ENCODE measurements around the gene BTNL8.

Gene BTNL8

GRCh38 chr5:180932660-180933059, 33.7 kb downstream of the BTNL8 start:
- no peaks in the 10 kb centered on the region for H3K79me2 ChIP-seq (ENCODE audit: control insufficient read depth, low read length)
- TF ChIP-seq CTCF (IDR thresholded peaks at IDR 0.05; ENCODE audit: low read depth, low read length, poor library complexity, severe bottlenecking) (no peak), EZH2phosphoT487 (IDR thresholded peaks at IDR 0.05; ENCODE audit: borderline replicate concordance, low read length) (no peak)
- H3K9me3 ChIP-seq (ENCODE audit: control insufficient read depth, insufficient read depth, low read length): peaks cover 7% of the 10 kb centered on the region; the same call in 1 of the 2 replicates

GRCh38 chr5:180935203-180935602, 36.2 kb downstream of the BTNL8 start:
- Histone ChIP-seq H3K4me2 (ENCODE audit: low read length) (no peak overlapping the region), H4K20me1 (ENCODE audit: control insufficient read depth, insufficient read depth, low read depth, low read length) (no peaks in the 10 kb centered on the region), H3K27me3 (ENCODE audit: control insufficient read depth, low read length) (no peaks in the 10 kb centered on the region), H3F3A (ENCODE audit: control insufficient read depth, insufficient read depth) (no peaks in the 10 kb centered on the region), H3K36me3 (ENCODE audit: control insufficient read depth, low read length) (no peaks in the 10 kb centered on the region), H3K4me3 (ENCODE audit: low read length) (no peak overlapping the region), H3K4me1 (ENCODE audit: control insufficient read depth, low read length) (no peaks in the 10 kb centered on the region), H3K27ac (ENCODE audit: low read depth, low read length) (no peak overlapping the region), H3K9me3 (ENCODE audit: control insufficient read depth, insufficient read depth, low read length) (peaks cover 7% of the 10 kb centered on the region; the same call in 1 of the 2 replicates), H3K9me2 (replicated peaks; ENCODE audit: control insufficient read depth, low read length) (no peaks in the 10 kb centered on the region), H3K79me2 (ENCODE audit: control insufficient read depth, low read length) (no peaks in the 10 kb centered on the region)
- TF ChIP-seq EZH2phosphoT487 (IDR thresholded peaks at IDR 0.05; ENCODE audit: borderline replicate concordance, low read length): no peak
- TF ChIP-seq CTCF (IDR thresholded peaks at IDR 0.05; ENCODE audit: low read depth, low read length, poor library complexity, severe bottlenecking): no peak

More at GRCh38 chr5:180932660-180933059, 33.7 kb downstream of the BTNL8 start:
- H3K4me2 ChIP-seq (ENCODE audit: low read length): no peak overlapping the region
- H3F3A ChIP-seq (ENCODE audit: control insufficient read depth, insufficient read depth): no peaks in the 10 kb centered on the region
- H3K9me2 ChIP-seq (replicated peaks; ENCODE audit: control insufficient read depth, low read length): no peaks in the 10 kb centered on the region
- no peaks in the 10 kb centered on the region for H4K20me1 ChIP-seq (ENCODE audit: control insufficient read depth, insufficient read depth, low read depth, low read length)
- no peak overlapping the region for H3K27ac ChIP-seq (ENCODE audit: low read depth, low read length)
- no peaks in the 10 kb centered on the region for H3K36me3 ChIP-seq (ENCODE audit: control insufficient read depth, low read length)
- no peak overlapping the region for H3K4me3 ChIP-seq (ENCODE audit: low read length)
- no peaks in the 10 kb centered on the region for H3K27me3 ChIP-seq (ENCODE audit: control insufficient read depth, low read length)
- no peaks in the 10 kb centered on the region for H3K4me1 ChIP-seq (ENCODE audit: control insufficient read depth, low read length)

GRCh38 chr5:180938294-180938693, 39.3 kb downstream of the BTNL8 start:
- no peaks in the 10 kb centered on the region for H3K9me2 ChIP-seq (replicated peaks; ENCODE audit: control insufficient read depth, low read length)
- H4K20me1 ChIP-seq (ENCODE audit: control insufficient read depth, insufficient read depth, low read depth, low read length): no peaks in the 10 kb centered on the region
- TF ChIP-seq CTCF (IDR thresholded peaks at IDR 0.05; ENCODE audit: low read depth, low read length, poor library complexity, severe bottlenecking): no peak
- no peak for TF ChIP-seq EZH2phosphoT487 (IDR thresholded peaks at IDR 0.05; ENCODE audit: borderline replicate concordance, low read length)
- no peaks in the 10 kb centered on the region for H3K4me1 ChIP-seq (ENCODE audit: control insufficient read depth, low read length)
- peaks cover 7% of the 10 kb centered on the region; the same call in 1 of the 2 replicates for H3K9me3 ChIP-seq (ENCODE audit: control insufficient read depth, insufficient read depth, low read length)
- no peak overlapping the region for H3K4me2 ChIP-seq (ENCODE audit: low read length)
- no peak overlapping the region for H3K4me3 ChIP-seq (ENCODE audit: low read length)
- H3F3A ChIP-seq (ENCODE audit: control insufficient read depth, insufficient read depth): no peaks in the 10 kb centered on the region
- H3K27me3 ChIP-seq (ENCODE audit: control insufficient read depth, low read length): no peaks in the 10 kb centered on the region
- no peaks in the 10 kb centered on the region for H3K79me2 ChIP-seq (ENCODE audit: control insufficient read depth, low read length)
- H3K27ac ChIP-seq (ENCODE audit: low read depth, low read length): no peak overlapping the region
- no peaks in the 10 kb centered on the region for H3K36me3 ChIP-seq (ENCODE audit: control insufficient read depth, low read length)
